GM18498 (cell line): ENCODE results near the gene PDZK1IP1.

Experiments used
- ATAC-seq: cut with Tn5 transposase; IDR thresholded peaks from one replicate; pipeline ENCODE4 v1.9.1; 2021; ENCODE audit warnings: mild to moderate bottlenecking, moderate library complexity; ENCODE audit not compliant: unreplicated experiment

Gene PDZK1IP1

GRCh38 chr1:47189844-47190508 lies at the start of gene PDZK1IP1:
TSS of gene PDZK1IP1 (minus strand) at chr1:47190036. CDS start at chr1:47189932, 104 bp downstream.
- no peak for ATAC-seq

GRCh38 chr1:47238935-47239592 lies 49.2 kb upstream of the PDZK1IP1 start:
- no peak for ATAC-seq

GRCh38 chr1:47235806-47236205 lies 46.0 kb upstream of the PDZK1IP1 start:
- ATAC-seq, result no peak

GRCh38 chr1:47235241-47235681 lies 45.4 kb upstream of the PDZK1IP1 start:
- no peak for ATAC-seq

GRCh38 chr1:47233186-47233585 lies 43.4 kb upstream of the PDZK1IP1 start:
- ATAC-seq, result no peak

GRCh38 chr1:47232187-47232874 lies 42.5 kb upstream of the PDZK1IP1 start, which contains the start of gene TAL1:
TSS of gene TAL1 (minus strand) at chr1:47232225. CDS start at chr1:47225888, 6,337 bp downstream.
- no peak for ATAC-seq

- no peak for ATAC-seq
Measured at GRCh38 chr1:47231301-47232186, 41.7 kb upstream of the PDZK1IP1 start.

GRCh38 chr1:47230692-47231300 lies 41.0 kb upstream of the PDZK1IP1 start:
- ATAC-seq, result no peak

- ATAC-seq, result no peak
Measured at GRCh38 chr1:47229886-47230691, 40.3 kb upstream of the PDZK1IP1 start.

- no peak for ATAC-seq
Measured at GRCh38 chr1:47229031-47229885, 39.4 kb upstream of the PDZK1IP1 start.

GRCh38 chr1:47228644-47229030 lies 38.8 kb upstream of the PDZK1IP1 start:
- no peak for ATAC-seq

GRCh38 chr1:47227341-47228232 lies 37.8 kb upstream of the PDZK1IP1 start:
- no peak for ATAC-seq

- no peak for ATAC-seq
Measured at GRCh38 chr1:47226839-47227215, 37.0 kb upstream of the PDZK1IP1 start.

- ATAC-seq, result no peak
Measured at GRCh38 chr1:47226121-47226838, 36.4 kb upstream of the PDZK1IP1 start.

GRCh38 chr1:47225430-47226100 lies 35.7 kb upstream of the PDZK1IP1 start:
- ATAC-seq, result no peak

- ATAC-seq, result no peak
Measured at GRCh38 chr1:47224676-47225399, 35.0 kb upstream of the PDZK1IP1 start.
